NCI-H1694 (cell line): ENCODE data around the gene CALCOCO2.
A peak's percentile ranks its signal among the peaks of the same experiment; 100 is the strongest.
"Not testable (repeated sequence)": the region's sequence is repeated elsewhere in the genome, so short reads cannot be mapped to it uniquely, and the experiment has no call there.

Source experiments
- DNase-seq: peaks from one replicate; lab custom pipeline; 2025; lab: John Stamatoyannopoulos, UW

CALCOCO2 gene, protein sequence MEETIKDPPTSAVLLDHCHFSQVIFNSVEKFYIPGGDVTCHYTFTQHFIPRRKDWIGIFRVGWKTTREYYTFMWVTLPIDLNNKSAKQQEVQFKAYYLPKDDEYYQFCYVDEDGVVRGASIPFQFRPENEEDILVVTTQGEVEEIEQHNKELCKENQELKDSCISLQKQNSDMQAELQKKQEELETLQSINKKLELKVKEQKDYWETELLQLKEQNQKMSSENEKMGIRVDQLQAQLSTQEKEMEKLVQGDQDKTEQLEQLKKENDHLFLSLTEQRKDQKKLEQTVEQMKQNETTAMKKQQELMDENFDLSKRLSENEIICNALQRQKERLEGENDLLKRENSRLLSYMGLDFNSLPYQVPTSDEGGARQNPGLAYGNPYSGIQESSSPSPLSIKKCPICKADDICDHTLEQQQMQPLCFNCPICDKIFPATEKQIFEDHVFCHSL

DNA sequence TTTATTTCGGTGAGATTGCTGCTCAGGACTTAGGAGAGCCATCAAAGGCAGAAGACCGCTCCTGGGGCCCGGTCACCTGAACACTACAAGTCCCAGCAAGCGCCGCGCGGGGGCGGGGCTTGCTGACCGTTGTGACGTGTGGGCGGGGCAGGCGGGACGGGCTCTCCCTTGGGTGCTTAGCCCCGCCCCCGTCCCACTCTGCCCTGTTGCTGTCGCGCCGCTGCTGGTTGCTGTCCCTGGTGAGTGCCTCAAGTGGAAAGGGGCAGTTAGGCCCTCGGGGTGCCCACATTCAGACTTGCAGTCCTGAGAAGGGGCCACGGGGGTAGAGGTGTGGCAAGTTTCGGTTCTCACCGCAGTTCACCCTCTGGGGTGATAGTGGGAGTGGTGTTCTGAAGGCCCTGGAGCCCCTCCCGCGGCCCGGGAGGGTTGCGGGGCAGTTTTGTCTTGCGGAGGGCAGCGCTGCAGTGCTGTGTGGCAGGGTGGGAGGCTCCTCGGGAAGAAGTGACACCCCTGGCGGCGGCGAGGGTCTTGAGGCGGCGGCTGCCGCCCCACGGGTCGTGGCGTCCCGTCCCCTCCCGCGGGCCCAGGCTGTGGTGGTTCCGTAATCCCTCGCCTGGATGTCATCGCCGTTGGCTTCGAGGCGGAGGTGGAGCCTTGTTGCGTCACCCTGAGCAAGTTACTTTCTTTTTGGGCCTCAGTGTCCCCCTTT lies at the start of gene CALCOCO2:
Gene CALCOCO2 (plus strand): TSS at position 196 of the 709 bp plus-strand sequence. CDS start 10,673 bp downstream, outside the sequence.
- peak; percentile 69 for DNase-seq

DNA sequence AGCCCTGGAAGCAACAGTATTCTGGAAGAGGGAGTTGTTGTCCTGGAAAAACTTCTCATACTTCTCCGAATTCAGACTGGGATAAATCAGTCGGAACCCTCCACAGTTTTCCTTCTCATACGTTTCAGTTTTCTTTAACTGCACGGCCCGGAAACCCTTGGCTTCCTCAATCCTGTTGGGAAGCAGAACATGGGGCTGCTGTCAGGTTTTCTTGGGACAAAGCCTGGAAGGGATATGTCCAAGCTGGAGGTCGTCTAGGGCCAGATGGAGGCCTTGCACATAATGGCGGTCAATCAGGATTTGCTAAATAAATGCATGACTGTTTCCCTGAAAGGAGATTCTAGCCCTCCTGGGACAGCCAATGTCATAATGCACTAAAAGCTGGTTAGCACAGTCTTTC lies 43.0 kb upstream of the CALCOCO2 start:
- no peak for DNase-seq

DNA sequence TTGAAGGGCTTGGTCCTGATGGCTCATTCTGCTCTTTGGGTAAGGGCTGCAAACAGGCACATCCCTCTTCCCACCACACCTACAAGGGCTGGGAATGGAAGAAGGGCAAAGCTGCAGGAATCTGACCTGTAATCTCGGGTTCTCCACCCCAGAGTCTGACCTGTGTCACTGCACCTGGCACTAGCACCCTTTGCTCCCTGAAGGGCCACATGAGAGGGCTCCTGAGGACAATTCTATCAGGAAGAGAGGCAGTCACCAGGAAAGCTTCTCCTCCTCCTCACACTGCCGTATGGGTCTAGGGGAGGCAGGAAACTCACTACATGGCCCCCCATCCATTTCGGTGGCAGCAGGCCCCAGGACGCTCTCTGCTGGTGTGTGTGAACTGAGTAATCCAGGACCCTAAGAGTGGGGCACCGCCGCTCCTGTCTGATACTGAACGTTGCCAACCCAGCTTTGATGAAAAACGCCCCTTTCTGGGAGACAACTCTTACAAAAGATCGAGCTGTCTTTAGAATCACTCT lies 40.2 kb upstream of the CALCOCO2 start:
- no peak for DNase-seq

DNA sequence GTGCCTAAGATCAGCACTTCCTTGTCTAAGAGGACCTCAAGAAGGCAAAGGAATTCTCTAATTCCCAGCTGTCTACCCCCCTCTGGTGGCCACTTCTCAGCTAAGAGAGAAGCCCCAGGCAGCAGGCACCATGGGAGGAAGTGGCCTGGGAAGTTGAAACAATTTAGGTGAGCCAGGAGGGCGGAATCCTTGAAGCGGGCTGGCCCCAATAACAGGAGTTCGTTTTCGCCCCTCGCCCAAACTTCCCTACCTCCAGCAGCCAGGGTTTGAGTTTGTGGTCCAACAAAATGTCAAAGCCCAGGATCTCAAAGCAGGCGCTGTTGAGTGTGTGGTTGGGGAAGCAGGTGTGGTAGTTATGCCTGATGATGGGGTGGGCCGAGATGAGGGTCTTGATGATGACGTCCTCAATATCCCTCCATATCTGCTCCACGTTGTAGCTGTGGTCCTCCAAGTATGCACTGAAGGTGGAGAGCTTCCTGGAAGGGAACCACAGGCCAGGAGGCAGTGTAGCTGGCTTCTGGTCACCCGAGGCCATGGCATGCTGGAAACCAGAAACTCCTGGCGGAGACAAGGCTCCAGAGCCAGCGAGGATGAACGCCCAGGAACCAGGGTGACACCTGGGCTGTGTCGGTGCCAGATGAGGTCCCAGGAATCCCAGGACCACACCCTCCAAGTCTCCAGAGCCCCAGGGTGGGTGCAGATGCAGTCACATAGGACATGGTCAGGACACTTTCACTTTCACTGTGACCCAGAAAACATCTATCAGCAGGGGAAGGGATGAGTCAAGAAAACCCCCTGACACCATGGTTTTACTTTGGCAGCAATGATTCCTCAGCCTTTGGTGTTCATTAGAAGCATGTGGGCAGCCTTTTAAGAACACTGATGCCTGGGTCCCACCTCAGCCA lies 39.5 kb upstream of the CALCOCO2 start:
- DNase-seq = peak; percentile 46

DNA sequence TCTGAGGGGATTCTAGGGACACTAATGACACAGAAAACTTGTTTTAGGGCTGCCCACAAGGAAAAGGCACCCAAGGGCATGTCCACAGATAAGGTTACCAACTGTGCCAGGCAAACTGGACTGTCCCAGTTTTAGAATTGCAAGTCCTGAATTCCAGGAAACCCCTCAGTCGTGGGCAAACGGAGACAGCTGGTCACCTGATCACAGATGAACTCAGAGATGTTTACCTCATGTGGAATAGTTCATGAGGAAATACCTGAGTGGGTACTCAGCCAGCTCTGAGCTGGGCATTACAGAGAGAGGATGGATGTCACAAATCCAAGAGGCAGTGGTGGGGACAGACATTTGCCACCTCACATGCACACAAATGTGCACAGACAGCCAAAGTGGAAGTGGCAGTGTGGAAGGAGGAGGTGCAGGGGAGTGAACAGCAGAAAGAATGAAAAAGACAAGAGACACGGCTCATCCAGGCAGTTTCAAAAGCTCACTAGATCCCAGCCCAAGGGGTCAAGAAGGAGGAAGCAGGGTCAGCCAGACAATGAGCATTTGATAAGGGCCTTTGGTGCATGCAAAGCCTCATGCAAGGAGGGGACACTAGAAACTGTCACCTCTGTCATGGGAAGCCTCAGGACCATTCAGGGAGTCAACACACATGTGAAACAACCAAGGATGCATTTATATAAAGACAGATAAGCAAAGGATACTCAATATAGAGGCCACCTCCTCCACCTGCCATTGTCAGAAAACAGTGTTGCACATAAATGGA lies 38.6 kb upstream of the CALCOCO2 start:
- DNase-seq = no peak

DNA sequence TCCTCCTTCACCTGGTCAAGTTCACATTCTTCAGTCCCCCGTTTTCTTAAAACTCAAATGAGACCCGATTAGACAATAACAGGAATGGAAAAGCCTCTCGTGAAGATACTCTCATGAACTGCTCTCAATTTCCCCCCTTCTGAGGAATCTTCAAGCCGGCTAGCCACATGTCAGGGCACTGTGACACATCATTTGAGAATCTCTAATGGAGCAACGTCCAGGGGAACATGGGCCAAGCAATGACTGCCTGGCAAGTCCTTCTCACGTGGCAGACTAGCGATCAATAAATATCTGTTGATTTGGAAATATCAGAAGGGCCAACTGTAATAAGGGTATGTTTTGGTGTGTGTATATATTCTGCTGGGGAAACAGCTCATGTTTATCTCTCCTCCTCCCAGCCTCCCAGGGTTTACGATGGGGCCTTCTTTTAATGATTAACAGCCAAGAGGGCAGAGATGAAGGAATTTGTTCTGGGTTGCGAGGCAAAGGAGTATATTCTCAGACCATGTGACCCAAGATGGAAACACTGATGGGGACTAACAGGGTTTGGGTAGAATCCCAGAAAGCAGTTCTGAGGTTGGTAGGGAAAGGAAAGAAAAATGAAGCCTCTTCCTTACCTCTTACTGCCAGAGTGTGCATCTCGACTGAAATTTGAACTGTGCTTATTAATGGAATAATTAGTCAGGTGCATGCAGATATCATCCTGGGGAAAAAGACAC lies 35.2 kb upstream of the CALCOCO2 start:
- DNase-seq = no peak

DNA sequence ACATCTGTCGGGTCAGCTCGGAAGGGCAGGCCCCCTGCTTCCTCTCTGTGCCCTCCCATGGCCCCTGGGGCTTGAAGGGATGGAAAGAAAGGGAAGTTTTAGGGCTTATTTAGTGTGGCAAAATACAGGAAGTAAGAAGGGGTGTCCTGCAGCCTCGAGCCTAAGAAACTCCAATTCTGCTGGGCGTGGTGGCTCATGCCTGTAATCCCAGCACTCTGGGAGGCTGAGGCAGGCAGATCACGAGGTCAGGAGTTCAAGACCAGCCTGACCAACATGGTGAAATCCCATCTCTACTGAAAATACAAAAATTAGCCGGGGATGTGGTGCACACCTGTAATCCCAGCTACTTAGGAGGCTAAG lies 34.7 kb upstream of the CALCOCO2 start:
- DNase-seq = not testable (repeated sequence)

DNA sequence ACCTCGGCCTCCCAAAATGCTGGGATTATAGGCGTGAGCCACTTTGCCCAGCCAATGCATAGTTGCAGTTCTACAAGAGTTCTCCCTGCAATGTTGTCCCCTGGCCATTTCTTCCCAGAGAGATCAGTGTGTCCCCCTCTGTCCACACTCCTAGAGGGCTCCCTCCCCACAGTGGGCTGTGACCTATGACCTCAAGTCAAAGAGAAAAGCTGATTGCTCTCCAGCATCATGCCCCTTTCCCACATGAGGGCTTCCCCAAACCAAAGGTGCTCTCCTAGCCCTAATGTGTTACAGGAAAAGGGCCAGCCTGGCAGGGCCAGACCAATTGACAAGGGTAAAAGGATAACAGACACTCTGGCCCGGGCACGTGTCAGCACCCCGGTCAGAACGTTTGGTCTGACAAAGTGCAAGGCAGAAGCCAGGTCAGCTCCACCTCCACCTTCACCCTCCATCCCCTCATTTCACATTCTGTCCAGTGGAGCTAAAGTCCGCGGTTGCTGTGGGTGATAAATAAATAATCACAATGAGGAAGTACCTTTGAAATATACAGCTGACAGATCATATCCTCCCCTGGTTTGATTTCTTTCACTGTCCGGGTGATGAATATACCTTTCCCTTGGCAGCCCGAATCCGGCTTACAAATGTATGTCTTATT lies 31.6 kb upstream of the CALCOCO2 start:
- no peak for DNase-seq

DNA sequence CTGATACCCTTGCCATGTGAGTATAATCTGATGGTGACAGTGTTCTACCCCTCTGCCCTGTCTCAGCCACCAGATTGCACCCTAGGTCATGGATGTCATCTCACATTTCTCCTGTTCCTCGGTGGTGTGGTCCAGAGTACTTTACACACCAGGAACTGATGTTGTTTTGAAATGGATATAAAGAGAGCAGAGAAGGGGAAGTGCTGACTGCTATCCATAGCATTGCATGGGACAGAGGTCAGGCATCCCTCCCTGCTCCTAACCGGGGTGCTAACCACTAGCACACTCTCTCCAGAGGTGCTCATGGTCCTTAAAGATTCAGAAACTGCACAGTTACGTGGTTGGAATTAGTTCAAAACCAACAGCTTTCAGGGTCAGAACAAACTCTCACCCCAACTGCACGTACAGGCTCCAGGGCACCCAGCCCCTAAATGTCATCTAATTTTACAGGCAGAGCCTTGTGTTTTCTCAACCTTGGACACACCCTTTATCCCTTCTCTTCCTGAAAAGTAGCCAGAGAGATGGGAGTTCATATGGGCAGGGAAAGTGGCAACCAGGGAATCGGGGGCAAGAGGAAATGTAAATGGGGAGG lies 30.1 kb upstream of the CALCOCO2 start:
- DNase-seq = no peak

DNA sequence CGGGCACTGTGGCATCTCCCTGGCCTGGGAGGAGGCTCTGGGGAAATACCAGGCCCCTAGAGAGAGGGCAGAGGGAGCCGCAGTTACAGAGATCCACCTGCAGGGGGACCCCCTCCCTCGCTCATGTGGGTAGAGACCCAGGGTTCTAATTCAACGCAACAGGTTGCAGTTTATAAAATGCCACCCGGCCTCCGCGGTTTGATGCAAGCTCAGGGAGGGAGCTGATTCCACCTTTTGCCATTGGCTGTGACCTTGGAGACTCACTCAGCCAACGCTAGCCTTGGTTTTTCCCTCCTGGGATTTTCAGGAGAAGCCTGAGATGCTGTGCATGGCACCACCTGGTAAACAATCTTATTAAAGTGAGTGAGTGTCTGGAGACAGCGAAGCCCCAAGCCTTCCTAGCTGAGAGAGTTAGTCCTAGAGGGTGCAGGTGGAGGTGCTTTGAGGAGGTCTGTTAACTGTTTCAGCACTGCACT lies 25.9 kb upstream of the CALCOCO2 start:
- peak; percentile 88 for DNase-seq

DNA sequence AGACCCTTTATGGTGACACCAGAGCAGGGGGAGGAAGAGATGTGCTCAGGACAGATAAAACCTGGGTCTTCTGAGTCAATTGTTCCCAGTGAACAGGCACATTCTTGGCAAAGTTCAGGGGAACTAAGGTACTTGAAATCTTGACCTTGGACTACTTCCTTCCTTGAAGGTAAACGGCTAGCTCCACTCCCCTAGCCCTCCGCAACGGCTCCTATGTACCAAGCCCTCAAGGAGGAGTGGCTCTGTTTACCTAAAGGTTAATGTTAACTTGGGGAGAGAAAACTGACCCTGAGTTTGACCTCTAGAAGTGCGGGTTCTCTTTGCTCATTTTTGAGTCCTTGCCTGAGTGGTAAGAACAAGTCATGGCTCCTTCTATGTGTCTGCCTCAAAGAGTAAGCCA lies 21.7 kb upstream of the CALCOCO2 start:
- DNase-seq = no peak

DNA sequence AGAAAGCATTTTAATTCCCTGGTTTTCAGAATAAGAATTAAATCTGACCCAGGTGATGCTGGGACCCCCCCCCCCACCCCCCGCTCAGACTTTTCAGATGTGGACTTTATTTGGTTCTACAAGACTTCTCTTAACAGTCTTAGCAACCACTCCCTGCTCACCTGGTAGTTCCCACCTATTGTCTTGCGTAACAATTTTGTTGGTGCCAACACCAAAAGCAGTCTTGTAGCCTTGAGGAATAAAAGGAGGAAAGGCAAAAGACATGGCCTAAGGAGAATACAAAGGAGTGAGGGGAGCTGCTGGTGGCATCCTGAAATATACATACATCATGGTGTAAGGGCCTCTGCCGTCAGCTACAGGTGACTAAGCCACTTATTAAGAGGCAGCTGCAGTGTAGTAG lies 18.8 kb upstream of the CALCOCO2 start:
- no peak for DNase-seq

DNA sequence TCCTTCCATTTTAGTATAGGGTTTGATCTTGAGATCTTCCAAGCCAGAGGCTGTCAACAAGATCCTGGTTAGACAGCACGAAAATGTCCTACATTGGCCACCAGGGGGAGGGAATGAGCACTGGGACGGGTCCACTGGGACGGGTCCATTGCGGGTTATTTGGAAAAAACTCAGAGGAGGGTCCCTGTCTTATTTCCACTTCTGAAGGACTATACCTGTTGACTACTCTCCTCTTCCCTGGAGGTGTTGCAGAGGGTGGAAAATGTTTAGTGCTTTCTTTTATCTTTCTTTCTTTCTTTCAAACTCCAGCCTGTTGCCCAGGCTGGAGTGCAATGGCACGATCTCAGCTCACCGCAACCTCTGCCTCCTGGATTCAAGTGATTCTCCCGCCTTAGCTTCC lies 16.3 kb upstream of the CALCOCO2 start:
- peak; percentile 16 for DNase-seq

DNA sequence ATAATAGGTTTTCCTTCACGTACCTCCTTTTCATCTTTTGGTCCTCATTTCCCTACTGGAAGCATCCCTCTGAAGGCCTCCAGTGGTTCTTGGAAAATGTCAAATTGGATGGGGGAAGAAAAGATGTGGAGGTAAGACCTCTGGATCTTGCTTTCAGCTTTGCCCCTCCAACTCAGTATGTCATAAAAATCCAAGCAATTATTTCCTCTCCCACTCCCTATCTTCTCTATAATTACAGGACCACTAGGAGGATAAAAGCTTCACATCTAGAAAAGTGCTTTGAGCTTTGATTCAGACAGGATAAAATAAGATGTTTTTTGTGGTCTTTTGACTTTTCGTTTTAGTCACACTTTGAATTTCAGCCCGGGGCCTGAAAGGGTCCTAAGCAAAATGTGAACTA lies 15.5 kb upstream of the CALCOCO2 start:
- no peak for DNase-seq

DNA sequence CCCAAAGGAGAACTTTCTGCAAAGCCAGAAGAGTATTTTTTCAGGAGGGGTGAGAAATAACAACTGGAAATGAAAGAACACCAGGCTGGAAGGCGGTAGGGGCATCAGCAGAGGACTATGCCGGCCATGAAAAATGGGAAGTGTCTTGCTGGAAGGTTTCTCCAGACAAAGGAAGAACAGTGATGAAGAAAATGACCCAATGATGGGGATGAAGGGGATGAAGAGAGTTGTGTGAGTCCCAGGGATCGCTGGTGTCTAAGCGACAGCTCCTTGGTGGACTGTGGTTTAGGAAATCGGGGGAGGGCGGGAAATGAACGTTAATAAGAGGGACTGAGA lies 14.4 kb upstream of the CALCOCO2 start:
- DNase-seq = no peak

DNA sequence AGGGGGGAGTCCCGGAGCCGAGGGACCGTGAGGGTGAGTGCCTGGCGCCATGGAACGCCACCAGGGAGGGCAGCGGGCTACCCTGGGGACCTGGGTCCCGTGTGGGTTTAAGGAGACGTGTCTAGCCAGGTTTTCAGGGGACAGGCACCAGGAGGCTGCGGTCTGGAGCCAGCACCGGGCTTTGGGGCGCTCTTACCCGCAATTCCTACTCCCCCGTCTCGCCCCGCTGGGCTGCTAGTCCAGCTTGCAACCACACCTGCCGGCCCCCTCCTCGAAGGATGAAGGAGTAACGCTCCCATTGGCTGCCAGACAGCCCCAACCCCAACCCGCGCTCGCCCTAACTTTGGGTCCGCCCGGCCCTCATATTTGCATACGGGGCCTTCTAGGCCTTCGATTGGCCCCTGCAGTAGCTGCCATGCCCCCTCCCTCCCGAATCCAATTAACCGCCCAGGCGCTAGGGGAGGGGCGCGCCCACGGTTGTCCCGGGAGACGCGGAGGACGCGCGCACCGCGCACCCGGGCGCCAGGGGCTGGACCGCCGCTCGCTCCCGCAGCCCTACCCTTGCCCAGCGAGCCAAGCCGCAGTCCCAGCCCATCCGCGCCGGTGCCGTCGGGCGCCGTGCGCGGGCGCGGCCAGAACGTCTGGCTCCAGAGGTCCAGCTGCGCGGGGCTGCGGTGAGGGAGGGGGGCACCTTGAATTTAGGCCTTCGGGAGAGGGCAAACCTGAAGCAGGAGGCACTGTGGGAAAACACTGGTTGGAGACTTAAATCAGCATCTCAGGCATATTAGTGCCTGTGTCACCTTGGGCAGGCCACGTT lies 13.9 kb upstream of the CALCOCO2 start, which contains the start of gene TTLL6:
Gene TTLL6 (minus strand): TSS at position 456 of the 817 bp plus-strand sequence. CDS start 157 bp downstream, at position 299.
- DNase-seq = peak; percentile 79

DNA sequence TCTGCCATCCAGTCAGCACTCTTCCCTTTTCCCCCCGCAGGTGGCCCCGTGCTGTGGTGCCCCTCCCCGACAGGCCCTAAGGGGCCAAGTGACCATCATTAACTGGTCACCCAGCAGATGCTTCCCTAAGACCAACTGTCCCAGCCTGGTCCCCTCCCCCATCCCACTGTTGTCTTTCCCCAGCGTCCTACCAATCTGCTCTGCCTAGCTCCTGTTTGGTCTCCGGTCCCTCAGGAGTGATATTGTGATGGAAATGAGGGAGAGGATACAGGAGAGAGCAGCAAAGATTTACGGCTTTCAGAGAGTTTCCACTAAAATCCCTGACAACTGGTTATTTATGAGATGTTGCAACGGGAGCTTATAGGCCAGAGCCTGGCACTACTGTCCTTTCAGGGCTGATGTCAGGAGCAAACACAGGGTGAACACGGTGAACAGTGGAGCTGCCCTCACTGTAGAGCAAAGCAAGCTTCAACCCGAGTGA lies 12.4 kb upstream of the CALCOCO2 start:
- DNase-seq = no peak

DNA sequence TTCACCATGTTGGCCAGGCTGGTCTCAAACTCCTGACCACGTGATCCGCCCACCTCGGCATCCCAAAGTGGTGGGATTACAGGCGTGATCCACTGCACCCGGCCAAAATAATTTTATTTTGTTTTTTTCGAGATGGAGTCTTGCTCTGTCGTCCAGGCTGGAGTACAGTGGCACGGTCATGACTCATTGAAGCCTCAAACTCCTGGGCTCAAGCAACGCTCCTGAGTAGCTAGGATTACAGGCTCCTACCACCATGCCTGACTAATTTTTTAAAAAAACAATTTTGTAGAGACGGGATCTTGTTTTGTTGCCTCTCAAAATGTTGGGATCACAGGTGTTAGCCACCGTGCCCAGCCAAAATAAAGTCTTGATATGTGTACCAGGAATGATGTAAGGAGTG lies 11.4 kb upstream of the CALCOCO2 start:
- no peak for DNase-seq

DNA sequence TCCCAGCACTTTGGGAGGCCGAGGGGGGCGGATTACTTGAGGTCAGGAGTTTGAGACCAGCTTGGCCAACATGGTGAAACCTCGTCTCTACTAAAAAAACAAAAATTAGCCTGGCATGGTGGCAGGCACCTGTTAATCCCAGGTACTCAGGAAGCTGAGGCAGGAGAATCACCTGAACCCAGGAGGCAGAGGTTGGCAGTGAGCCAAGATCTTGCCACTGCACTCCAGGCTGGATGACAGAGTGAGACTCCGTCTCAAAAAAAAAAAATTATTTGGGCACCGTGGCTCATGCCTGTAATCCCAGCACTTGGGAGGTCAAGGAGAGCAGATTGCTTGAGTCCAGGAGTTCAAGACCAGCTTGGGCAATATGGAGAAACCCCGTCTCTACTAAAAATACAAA lies 9.9 kb upstream of the CALCOCO2 start:
- not testable (repeated sequence) for DNase-seq
